ENCODE measurements around the gene CACNA1S.

CACNA1S gene

DNA sequence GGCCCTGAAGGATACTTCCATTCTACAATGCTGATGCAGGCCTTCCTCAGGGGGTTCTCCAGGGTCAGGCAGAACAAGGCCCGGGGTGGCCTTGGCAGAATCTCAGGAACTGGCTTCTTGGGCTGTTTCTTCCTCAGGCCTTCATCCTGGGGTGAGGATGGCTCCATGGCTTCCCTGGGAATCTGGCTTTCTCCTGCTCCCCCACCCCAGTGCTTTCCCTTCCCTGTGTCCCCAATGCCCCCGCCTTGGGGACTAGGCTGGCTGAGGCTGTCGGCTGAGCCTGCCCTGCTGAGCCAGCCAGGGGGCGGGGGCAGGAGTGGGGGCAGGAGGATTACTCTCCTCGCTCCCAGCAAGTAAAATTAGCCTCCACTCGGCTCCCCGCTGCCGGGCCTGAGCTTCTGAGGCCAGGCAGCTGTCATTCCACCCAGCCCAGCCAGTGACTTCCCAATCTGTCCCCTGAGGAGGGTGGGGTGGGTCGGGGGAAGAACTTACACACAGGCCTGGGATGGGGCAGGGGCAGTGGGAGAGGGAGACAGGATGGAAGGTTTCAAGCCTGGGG lies at the start of gene CACNA1S:
TSS of gene CACNA1S (minus strand) at position 254 of the 559 bp plus-strand sequence. CDS start at position 167, 87 bp downstream.
- no peak for FAIRE-seq

DNA sequence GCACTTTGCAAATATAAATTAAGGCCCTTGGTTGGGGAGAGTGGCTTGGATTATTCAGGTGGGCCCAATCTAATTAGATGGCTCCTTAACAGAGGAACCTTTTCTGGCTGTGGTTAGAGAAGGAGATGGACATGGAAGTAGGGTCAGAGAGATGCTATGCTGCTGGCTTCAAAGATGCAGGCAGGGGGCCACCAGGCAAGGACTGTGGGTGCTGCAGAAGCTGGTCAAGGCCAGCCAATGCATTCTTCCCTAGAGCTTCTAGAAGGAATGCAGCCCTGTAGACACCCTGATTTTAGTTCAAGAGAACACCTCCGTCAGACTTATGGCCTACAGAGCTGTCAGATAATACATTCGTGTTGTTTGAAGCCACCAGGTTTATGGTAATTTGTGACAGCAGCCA lies 45.7 kb upstream of the CACNA1S start:
- no peak for FAIRE-seq

DNA sequence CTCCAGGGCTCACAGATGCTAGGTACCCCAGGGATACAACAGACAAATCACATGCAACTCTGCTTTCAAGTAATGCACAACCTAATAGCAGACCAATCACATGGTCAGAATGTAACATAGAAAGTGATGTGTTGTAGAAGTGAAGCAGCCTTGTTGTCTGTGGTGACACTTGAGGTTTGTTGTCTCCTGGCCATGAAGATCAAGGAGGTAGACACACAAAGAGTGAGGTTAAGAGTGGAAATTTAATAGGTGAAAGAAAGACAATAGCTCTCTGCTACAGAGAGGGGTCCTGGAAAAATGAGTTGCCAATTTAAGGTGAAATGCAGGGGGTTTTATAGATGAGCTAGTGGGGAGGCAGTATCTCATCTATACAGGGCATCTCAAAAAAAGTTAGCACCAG lies 44.6 kb upstream of the CACNA1S start:
- no peak for FAIRE-seq

DNA sequence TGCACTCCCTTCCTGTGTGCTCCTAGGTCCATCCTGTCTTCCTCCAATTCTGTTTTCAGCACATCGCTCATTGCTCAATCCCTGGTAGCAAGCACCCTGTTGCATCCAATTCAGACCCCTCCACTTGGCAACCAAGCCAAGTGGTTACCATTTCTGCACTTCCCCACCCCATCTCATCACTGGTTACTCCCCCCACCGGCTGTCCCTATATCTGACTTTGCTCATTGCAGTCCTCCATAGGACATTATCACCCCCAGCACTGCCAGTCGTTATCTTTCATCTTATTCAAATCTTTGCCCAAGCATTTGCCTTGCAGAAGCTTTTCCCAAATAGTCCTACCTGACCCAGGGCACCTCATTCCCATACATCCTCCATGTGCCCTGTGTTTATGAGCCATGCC lies 44.1 kb upstream of the CACNA1S start:
- FAIRE-seq: no peak

DNA sequence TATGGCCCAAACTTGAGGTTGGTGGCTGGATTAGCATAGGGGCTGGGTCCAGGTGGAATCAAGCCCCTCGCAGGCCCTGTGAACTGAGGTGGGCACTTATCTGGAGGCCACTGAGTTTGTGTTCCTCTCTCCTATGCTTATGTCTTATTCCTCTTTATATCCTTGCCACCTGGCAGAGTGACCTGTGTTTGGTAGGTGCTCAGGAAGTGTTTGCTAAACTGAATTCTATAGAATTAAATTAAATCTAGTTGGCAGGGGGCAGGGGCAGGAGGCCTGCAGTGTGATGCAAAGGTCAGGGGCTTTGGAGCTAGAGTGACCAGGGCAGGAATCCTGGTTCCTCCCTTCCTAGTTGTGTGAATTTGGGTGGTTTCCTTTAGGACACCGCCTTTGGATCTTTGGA lies 43.1 kb upstream of the CACNA1S start:
- FAIRE-seq: no peak

DNA sequence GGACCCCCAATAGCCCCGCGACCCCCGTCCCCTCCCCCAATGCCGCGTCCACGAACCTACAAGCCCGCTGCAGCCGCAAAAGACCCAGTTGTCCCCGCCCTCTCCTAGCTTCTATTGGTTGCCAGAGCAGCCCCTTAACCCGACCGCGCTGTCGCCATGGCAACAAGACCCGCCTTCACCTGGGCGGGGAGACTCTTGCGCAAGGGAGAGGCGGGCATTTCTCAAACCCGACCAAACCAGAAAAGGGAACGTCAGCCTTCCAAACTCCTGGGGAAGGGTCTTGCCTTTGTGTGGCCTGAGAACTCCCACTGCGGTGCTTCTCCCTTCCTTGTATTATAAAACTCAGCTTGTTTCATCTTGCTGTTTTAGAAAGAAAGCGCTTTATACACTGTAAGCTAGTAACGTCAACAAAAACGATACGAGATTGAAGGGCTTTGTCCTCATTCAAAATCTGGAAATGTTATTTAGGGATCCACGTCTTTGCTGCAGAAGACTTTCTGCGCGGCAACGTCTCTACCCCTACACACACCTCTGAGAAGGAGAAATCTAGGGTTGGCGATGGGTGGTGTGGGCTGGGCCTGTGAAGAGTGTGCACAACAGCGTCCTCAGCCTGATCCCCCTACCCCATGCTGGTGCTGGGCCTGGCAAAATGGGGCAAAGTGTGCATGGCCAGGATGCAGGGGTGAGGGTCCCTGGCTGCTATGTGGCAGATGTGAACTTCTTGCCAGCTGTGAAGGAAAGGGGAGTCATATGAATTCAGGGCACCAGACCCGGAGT lies 42.4 kb upstream of the CACNA1S start, which contains the start of gene TMEM9:
TSS of gene TMEM9 (minus strand) at position 86 of the 777 bp plus-strand sequence. CDS start 551 bp downstream, outside the sequence.
- FAIRE-seq: no peak

DNA sequence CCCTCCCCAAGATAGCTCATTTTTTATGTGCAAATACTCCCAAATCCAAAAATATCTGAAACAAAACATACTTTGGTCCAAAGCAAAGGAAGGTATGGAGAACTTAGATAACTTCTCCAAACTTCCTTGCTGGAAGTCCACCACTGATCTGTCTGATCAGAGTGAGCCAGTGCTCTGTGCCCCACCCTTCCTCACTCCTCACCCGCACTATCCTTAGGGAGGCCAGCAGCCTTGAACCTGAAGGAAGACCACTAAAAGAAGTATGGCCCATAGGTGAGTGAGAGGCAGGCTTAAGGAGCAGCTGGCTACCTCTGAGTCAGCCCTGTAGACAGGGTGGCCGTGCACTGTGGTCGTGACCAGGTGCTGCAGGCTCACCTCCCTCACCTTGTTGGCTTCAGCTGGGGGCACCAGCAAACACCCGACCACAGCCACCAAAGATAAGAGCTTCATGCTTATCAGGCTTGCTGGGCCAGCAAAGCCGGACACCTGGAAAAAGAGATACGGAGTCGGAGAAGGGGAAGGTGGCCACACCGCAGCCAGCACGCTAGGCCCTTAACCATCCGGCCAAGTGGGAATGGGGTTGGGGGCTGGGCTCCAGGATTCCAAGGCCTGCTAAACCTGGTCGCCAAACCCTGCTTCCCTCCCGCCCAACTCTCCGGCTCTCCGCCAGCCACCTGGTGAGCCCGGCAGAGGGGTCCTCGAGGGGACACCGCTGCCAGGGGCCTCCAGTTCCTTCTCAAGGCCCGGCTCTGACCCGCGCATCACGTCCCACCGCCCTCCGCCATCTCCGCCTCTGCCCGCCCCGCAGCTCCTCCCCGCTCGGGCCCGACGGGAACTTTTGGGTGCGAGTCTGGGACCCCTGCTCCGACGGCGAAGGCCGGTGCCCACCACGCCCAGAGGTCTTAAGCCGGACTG lies 41.5 kb upstream of the CACNA1S start:
- no peak for FAIRE-seq

DNA sequence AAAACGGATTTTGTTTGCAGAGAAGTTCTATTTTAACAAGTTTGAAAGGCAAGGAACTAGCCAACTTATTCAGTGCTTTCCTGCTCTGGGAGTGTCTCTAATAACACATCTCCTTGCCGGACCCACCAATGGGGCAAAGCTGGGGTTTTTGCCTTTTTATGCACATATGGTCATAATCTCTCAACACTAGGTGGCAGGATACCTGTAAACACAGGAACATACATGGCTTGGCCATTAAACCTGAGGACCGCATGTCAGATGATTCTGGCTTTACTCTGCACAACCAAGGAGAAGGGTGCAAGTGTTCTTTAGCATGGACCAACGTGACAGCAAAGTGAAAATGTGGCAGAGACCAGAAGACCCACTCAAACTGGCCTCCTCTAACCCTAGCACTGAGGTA lies 37.2 kb upstream of the CACNA1S start:
- no peak for FAIRE-seq

DNA sequence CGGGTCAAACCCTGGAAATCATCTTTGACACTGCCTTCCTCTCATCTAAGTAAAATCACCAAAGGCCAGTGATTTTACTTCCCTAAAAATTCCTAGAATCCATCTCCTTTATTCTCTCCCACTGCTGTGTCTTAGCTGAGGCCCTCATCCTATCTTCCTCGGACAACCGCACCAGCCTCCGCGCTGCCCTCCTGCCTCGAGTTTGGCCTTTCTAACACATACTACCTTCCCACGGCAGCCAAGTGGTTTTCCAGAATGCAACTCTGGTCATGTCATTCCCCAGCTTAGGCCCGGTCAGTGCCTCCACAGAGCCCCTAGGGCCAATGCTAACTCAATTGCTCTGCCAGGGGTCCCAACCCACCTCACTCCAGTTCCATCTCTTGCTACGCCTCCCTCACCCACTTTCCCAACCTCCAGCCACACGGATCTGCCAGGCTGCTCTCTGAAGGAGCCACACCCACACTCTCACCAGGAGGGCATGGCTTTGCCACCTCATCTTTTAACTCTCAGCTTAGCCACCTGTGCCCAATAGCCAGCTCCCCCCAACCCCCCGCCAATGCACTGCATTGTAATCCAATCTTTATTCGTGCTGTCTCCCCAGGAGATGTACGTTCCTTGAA lies 35.3 kb upstream of the CACNA1S start:
- FAIRE-seq: no peak

DNA sequence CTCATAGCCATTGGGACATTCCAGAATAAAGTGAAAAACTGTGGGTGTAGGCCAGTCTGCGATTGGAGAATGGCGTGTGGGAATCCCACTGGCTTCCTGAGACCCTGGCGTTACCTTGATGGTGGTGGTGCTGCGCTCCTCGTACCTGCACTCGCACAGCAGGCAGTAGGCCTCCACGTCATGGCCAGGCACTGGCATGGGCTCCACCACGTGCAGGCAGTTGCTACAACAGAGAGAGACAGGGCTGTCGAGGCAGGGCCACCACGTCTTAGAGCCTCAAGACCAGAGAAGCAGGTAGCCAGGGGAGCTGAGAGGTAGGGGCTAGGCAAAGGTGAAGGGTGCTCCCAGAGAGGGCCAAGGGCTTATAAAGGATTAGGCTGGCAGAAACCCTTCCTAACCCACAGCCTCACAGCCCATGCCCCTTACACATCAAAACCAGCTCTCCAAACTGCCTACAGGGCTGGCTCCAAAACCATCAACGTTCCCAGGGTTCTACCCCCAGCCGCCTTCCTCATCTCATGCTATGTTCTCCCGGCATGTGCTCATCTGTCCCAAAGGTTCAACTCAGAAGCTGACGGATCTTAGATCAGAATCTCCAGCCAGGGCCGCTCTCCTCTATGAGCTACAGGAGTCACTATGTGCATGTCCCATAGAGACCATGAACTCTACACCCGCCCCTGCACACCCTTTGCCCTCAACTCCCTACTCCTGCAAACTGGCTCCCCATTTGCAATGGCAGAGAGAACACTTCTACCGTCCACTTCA lies 34.6 kb upstream of the CACNA1S start:
- no peak for FAIRE-seq

DNA sequence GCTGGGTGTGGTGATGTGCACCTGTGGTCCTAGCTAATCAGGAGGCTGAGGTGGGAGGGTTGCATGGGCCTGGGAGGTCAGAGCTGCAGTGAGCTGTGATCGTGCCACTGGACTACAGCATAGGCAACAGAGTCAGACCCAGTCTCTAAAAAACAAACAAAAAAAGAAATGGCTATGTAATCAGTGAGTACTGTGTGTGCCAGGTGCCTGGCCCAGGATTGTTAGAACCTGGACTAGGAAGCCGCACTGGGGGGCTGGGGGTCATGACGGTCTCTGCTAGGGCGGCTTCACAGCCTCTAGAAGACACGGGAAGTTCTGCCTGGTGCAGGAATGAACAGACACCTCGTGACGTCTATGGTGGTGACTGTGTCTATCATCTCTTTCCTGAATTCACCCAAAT lies 33.6 kb upstream of the CACNA1S start:
- no peak for FAIRE-seq

DNA sequence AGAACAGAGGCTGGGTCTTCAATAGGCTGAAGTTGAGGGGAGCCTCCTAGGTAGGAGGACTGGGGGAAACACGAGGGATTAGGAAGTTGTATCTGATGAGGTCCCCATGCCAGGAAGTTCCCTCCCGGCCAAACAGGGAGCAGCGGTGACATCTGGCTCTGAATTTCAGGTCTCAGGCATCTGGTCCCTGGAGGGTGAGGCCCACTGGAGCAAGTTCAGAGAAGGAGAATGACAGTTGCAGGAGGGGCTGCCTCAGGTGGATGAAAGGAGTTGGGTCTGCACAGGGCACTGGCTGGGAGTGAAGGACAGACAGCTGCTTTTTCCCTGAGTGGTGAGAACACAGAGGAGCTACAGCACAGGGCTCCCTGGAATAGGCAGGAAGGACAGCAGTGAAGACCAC lies 32.9 kb upstream of the CACNA1S start:
- no peak for FAIRE-seq

DNA sequence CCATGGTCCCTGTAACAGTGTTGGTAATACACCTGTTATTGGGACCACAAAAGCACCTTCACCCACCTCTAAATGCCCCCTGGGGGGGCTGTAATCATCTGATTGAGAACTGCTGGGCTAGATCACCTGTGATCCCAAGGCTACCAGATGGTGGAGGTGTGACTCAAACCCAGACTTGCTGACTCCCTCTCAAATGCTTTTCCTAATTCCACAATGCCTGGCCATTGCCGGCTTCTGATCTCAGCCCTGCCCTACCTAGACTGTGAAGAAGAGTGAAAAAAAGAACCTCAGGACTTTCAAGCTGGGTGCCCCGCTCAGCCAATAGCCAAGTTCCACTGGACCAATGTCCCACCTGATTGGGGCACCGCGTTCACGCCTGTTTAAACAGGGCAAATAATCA lies 32.5 kb upstream of the CACNA1S start:
- FAIRE-seq: no peak

DNA sequence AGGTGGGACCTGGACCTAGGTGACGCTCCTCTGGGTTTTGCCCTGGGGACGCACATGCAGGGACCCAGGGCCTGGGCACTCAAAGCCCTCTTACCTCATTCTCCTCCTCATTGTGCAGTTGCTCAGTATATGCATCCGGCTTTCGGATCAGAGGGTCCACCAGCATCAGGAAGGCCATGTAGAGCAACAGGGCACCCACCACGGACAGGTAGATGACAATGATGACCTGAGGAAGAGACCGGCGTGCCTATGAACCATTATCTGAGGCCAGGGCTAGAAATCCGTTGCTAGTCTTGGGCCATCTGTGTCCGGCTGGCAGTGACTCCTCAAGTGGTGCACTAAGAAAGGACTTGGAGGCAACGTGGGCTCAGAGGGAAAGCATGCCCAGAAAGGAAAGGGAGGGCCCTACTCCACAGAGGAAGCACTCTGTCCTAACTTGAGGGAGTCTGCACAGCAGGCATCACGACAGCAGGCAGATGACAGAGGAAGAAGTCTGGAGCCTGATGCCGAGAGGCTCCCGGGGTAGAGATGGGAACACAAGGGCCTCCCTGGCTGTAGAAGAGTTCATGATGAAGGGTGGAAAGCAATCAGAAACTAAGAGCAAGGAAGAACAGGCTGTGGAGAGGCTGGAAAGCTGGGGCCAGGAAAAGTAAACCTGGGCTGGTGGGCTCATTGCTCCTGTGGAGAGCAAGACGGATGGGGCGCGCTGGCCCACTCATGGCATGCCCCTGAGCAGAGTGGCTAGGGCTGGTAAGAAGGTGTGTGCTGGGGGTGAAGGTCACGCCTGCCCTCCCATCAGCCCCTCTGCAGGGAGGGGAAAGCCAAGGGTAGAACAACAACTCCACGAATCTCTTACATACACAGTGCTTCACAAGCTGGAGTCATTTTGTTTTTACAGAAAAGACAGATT lies 31.8 kb upstream of the CACNA1S start:
- no peak for FAIRE-seq

DNA sequence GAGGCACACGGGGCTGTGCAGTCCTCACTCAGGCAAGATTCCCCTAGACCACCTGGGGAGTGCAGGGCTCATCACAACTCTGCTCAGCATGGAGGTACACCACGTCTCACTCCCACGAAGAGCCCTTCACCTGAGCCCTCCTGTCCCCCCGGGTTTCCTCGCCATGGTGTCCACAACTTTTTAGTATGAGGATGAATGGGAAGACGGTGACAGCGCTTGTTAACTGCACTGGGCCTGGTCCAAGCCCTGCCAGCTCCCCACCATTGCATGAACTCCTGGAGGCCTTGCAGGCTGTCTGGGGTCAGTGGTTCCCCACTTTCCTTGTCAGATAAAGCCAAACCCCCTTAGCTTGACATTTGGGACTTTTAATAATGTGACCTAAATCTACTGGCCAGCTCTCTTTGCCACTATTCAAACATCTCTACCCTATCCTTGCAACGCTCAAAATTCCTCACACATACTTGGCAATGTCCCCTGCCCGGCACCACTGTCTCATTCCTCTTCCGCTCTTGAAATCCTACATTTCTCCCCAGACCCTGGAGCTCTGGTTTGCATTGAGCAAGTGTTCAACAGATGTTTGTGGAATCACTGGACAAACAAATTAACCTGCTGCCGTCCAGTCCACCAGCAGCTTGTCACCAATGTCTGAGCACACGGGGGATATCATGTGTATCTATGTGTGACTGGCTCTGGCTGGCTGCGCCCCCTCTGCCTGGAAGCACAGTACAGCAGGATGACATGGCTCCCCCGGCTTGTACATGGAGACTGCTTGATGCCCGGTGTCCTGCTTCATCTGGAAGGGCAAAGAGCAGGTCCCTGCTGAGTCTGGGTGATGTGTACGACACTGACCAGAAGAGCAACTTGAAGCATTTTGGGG lies 30.9 kb upstream of the CACNA1S start:
- no peak for FAIRE-seq

DNA sequence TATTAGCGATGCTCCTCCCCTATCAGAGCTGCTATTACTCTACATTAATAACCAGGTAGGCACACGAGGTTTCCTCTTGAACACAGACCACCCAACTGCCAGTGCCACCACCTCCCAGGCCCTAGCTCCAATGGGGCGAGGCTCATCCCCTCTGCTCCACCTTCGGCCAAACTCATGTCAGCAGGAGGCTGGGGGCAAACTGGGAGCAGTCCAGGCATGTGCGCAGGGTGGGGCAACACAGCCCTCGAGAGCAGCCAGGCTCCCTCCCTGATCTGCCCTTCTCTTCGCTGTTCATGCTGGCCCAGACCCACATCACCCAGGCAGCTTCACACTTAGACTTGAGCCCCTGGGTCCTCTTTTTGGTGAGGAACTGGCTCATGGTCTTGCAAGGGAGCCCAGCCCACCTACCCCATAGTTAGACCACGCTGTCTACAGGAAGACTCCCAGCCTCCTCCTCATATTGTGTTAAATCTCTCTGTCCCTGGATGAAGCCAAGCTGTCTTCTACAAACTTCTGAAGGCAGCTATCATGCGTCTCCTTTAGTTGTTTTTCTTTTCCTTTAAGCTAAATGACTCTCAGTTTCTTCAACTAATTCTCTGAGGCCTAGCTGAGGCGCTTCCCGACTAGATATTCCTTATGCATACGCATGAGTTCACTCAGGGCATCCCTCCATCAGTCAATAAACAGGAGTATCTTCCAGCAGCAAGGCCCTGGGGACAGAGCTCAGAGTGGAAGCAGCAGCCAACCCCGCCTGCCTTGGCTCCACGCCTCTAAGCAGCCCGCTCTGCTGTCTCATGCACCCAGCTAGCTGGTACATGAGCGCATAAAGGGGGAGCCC lies 30.0 kb upstream of the CACNA1S start:
- FAIRE-seq: no peak

DNA sequence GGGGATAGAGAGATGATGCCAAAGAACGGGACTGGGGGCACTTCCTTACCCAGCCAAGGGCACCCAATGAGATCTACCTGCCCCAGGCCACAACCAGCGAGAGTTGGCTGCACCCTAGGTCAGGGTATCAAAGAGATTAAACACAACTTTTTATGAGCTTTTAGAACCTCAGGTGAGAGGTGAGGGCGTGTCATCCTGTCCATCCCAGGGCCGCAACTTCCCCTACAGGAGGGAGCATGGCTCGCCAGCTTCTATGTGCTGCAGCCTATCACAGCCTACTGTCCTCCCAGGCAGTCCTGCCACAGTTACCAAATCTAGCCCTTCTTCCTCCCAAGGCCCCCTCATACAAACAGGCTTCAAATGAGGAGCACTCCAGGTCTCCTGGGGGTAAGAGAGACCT lies 29.2 kb upstream of the CACNA1S start:
- FAIRE-seq: no peak

DNA sequence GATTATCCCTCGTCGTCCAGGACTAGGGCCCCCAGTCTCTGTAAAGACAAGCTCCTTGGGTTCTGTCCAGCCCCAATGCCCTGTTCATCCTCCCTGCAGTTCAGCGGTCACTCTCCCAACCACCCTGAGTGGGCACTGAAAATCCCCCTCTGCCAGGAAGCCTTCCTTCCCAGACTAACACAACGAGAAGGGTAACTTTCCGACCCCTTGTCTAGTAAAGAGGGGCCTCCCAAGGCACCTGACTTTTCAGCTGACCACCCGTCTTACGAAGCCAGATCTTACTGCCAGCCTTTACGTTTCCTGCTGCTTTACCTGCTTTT lies 28.7 kb upstream of the CACNA1S start:
- no peak for FAIRE-seq

DNA sequence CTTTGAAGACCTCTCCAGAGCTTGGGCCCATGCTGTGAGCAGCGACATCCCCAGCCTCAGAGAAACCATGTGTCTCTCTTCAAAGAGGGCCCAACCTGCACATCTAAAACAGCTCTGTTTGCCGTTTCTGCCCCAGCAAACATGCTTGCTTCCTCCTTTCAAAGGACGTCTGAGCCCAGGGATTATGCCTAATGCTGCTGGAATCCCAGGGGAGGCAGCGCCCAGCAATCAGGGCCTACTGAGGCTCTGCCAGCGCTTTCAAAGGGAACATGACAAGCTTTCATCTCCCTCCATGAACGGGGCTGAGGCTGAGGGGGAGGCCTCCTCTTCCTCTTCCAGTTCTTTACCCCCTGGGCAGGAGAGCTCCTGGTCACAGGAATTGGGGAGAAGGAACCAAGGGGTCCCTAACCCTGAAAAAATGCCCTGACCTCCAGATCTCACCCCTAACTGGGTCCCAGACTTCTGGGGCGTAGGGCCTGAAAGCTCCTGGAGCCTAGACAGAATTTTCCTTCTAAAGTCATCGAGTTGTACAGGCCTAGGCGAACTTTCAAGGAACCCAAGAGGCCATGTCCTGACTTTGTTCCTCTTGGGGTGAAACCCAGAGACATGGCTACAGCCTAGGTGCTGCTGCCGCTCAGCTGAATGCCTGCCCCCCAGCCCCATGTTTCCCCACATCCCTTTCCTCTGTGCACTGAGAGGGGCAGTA lies 28.2 kb upstream of the CACNA1S start:
- no peak for FAIRE-seq
